Ovary (tissue), 9 donors: ENCODE measurements around the gene PARP9. TPM values are rescaled to one million over a fixed set of nuclear protein-coding genes. Genes with fewer than 3 reads are reported as not detected.

ENCODE experiments used
- DNase-seq, 5 donors: peaks; one replicate each; pipeline ENCODE4 v3.0.0-alpha.2; 2019 to 2020
- H3K27ac ChIP-seq, 2 donors: fragments of 200-600 bp; one replicate each; pipeline versions ENCODE4 v1.5.1 to v1.8.0; 2019 to 2022
- H3K27me3 ChIP-seq: fragments of 200-600 bp; one replicate; pipeline ENCODE4 v1.8.0; 2022
- H3K36me3 ChIP-seq: fragments of 200-600 bp; sonication (generic); one replicate; pipeline ENCODE4 v1.5.1; 2019
- H3K4me1 ChIP-seq: one replicate; pipeline ENCODE4 v1.8.1; 2013; ENCODE audit warnings: mild to moderate bottlenecking, moderate library complexity; ENCODE audit not compliant: insufficient read depth
- H3K4me3 ChIP-seq: fragments of 200-600 bp; sonication (generic); one replicate; pipeline ENCODE4 v1.5.1; 2017
- H3K9me3 ChIP-seq, 2 donors: fragments of 200-600 bp in 1 of 2; sonication (generic) in 1 of 2; one replicate each; pipeline versions ENCODE4 v1.5.1 to v1.8.1; 2013 to 2019; ENCODE audit warnings: mild to moderate bottlenecking in 1 of 2, moderate library complexity in 1 of 2
- EP300 ChIP-seq: sonication (generic); formaldehyde crosslinking; IDR thresholded peaks from one replicate; pipeline ENCODE4 v1.6.1; 2017; ENCODE audit warnings: antibody characterized with exemption
- POLR2A ChIP-seq: fragments of 450-650 bp; IDR thresholded peaks from one replicate; pipeline ENCODE4 v1.6.1; 2017; ENCODE audit warnings: antibody characterized with exemption, mild to moderate bottlenecking, moderate library complexity
- WGBS, 3 donors: extraction: QIAGEN DNeasy Blood & Tissue Kit in 1 of 3; methylation state at CpG; one replicate each; pipeline versions ENCODE4 v1.1.5 to v1.1.7; 2013 to 2017; 5-methylcytosine and 5-hydroxymethylcytosine counted together
- intact Hi-C, 4 donors: fragments of 100-400 bp; cut with DNase I; formaldehyde crosslinking; loops; one replicate each; pipeline versions ENCODE4 v1.11.0 to v1.15.1; 2022 to 2023
- polyA plus RNA-seq, 2 donors: library from polyadenylated mRNA; stranded (reverse); fragments of 200-250 nt in 1 of 2; fragments of 350-450 nt in 1 of 2; fragmentation: Illumina TruSeq in 1 of 2; extraction: RNeasy Lipid Tissue Mini Kit (QIAGEN cat#74804) in 1 of 2; gene quantifications; one replicate each; pipeline ENCODE4 v1.2.3, GENCODE V29; 2013 to 2014
- total RNA-seq, 7 donors: library from RNA; depleted of rRNA in 2 of 7; stranded (reverse); fragments of >200 nt in 2 of 7; fragmentation: NEBNext Ultra II Directional in 3 of 7; extraction: Animal tissue kit (Norgen Biotek cat#: 25700) in 3 of 7; gene quantifications; one replicate each; pipeline versions ENCODE4 v1.1.0 to v1.2.4, GENCODE V29; 2016 to 2023
- TF ChIP-seq, protein P1 (sequence below), 3 donors: fragments of 450-650 bp in 2 of 3; fragments of 200-600 bp in 1 of 3; IDR thresholded peaks; one replicate each; pipeline versions ENCODE4 v1.5.1 to v1.8.0; 2016 to 2022; ENCODE audit warnings: antibody characterized with exemption in 3 of 3, mild to moderate bottlenecking in 1 of 3
- donor health status: DM: no; HTN: no; CAD: no; lungs with moderate emphysema.
- donor health status: DM: no; HTN: no; CAD: no.
- donor health status: Bipolar disorder and iron deficiency.
- donor health status: DM: yes; HTN: yes; CAD: no.
- donor health status: DM: no; HTN: no; CAD: no.
- donor health status: DM: yes; HTN: yes; CAD: no.

PARP9 gene
- total and polyA plus RNA-seq, 9 donors, result 14.4 to 46.2 (median 23.0) TPM

GRCh38 chr3:122519693-122520092, 44.4 kb downstream of the PARP9 start:
- H3K27ac ChIP-seq, result no peak overlapping the region
- H3K4me1 ChIP-seq, result no peaks in the 10 kb centered on the region
- DNase-seq, result no peak
- no peak for TF ChIP-seq EP300
- TF ChIP-seq POLR2A, result no peak
- TF ChIP-seq, protein P1, sequence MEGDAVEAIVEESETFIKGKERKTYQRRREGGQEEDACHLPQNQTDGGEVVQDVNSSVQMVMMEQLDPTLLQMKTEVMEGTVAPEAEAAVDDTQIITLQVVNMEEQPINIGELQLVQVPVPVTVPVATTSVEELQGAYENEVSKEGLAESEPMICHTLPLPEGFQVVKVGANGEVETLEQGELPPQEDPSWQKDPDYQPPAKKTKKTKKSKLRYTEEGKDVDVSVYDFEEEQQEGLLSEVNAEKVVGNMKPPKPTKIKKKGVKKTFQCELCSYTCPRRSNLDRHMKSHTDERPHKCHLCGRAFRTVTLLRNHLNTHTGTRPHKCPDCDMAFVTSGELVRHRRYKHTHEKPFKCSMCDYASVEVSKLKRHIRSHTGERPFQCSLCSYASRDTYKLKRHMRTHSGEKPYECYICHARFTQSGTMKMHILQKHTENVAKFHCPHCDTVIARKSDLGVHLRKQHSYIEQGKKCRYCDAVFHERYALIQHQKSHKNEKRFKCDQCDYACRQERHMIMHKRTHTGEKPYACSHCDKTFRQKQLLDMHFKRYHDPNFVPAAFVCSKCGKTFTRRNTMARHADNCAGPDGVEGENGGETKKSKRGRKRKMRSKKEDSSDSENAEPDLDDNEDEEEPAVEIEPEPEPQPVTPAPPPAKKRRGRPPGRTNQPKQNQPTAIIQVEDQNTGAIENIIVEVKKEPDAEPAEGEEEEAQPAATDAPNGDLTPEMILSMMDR (IDR thresholded peaks at IDR 0.05), result no peak
- H3K4me3 ChIP-seq, result no peak overlapping the region
- no peaks in the 10 kb centered on the region for H3K27me3 ChIP-seq
- intact Hi-C loops, result no loop called here
- H3K9me3 ChIP-seq, result no peaks in the 10 kb centered on the region
- H3K36me3 ChIP-seq, result no peaks in the 10 kb centered on the region

DNA sequence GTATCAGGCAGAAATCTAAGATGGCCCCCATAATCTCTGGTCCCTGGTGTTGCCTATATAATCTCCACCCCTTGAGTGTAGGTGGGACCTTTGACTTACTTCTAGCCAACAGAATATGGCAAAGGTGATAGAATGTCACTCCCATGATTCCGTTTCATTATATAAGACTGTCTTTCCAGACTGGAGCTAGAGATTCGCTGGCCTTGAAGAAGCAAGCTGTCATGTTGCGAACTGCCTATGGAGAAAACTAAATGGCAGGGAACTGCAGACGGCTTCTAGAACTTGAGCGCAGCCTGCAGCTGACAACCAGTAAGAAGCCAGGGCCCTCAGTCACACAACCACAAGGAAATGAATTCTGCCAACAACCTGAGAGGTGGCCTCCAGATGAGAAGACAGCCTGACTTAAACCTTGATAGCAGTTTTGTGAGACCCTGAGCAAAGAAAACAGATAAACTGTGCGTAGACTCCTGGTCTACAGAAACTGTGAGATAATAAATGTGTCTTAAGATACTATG, 47.2 kb downstream of the PARP9 start:
- Histone ChIP-seq H3K27me3 (no peaks in the 10 kb centered on the region), H3K4me3 (no peak overlapping the region), H3K36me3 (no peaks in the 10 kb centered on the region), H3K4me1 (peaks cover 3% of the 10 kb centered on the region), H3K27ac (no peak overlapping the region), H3K9me3 (no peaks in the 10 kb centered on the region)
- WGBS, 3 donors, result 86 to 92% (median 86%) methylated on average over 6 of the region's 6 CpGs
- intact Hi-C loops, result no loop called here
- TF ChIP-seq, protein P1 (IDR thresholded peaks at IDR 0.05), result no peak
- TF ChIP-seq POLR2A (no peak), EP300 (no peak)
- DNase-seq, result no peak

GRCh38 chr3:122515870-122516269, 48.2 kb downstream of the PARP9 start:
- no peak overlapping the region for H3K27ac ChIP-seq
- DNase-seq, result no peak
- intact Hi-C loops, result no loop called here
- H3K9me3 ChIP-seq, result no peaks in the 10 kb centered on the region
- WGBS, 3 donors, result 94 to 99% (median 95%) methylated on average over 3 of the region's 3 CpGs
- no peak overlapping the region for H3K4me3 ChIP-seq
- TF ChIP-seq, protein P1 (IDR thresholded peaks at IDR 0.05), result no peak
- no peak for TF ChIP-seq POLR2A
- no peak for TF ChIP-seq EP300
- H3K4me1 ChIP-seq, result peaks cover 5% of the 10 kb centered on the region
- H3K36me3 ChIP-seq, result no peaks in the 10 kb centered on the region
- no peaks in the 10 kb centered on the region for H3K27me3 ChIP-seq

- Histone ChIP-seq H3K4me3 (peak overlapping the region; percentile 64), H3K27ac (peak overlapping the region; percentile 85 to 96), H3K9me3 (no peaks in the 10 kb centered on the region), H3K27me3 (no peaks in the 10 kb centered on the region), H3K36me3 (no peaks in the 10 kb centered on the region), H3K4me1 (peaks cover 5% of the 10 kb centered on the region)
- intact Hi-C loops, result no loop called here
- DNase-seq, result peak in 2 of 5 donors; percentile 19 to 39
- TF ChIP-seq POLR2A (no peak), EP300 (no peak)
- TF ChIP-seq, protein P1 (IDR thresholded peaks at IDR 0.05), result no peak
- 26 to 36% (median 34%) methylated on average over 19 of the region's 19 CpGs for WGBS, 3 donors
These were observed 49.1 kb downstream of the PARP9 start for GRCh38 chr3:122515020-122515468.
